Measurements from ENCODE around the gene SPTBN4. TPM values are rescaled to one million over a fixed set of nuclear protein-coding genes. Genes with fewer than 3 reads are reported as not detected.
"Not testable (repeated sequence)": the region's sequence is repeated elsewhere in the genome, so short reads cannot be mapped to it uniquely, and the experiment has no call there.

SPTBN4 gene
- polyA plus RNA-seq (2014; cell fraction: cytosol; rRNA removed): 10.5 and 15.3 TPM in 2 replicates
- 13.2 and 13.6 TPM in 2 replicates for polyA plus RNA-seq (2014; cell fraction: nucleus; rRNA removed)

- no peak for DNase-seq (ENCODE audit: low spot score)
These were observed at the start of gene SPTBN4 for GRCh38 chr19:40466985-40467734. Gene SPTBN4, plus strand, starts transcription at chr19:40467001. Its CDS starts 5,621 bp downstream, at chr19:40472622.

GRCh38 chr19:40417643-40417981 is 49.2 kb upstream of the SPTBN4 start:
- no peak for DNase-seq (ENCODE audit: low spot score)

GRCh38 chr19:40418040-40418439 is 48.8 kb upstream of the SPTBN4 start:
- no peak for DNase-seq (ENCODE audit: low spot score)

GRCh38 chr19:40419066-40419612 is 47.7 kb upstream of the SPTBN4 start:
- no peak for DNase-seq (ENCODE audit: low spot score)

- DNase-seq (ENCODE audit: low spot score): no peak
These were observed 47.0 kb upstream of the SPTBN4 start for GRCh38 chr19:40419780-40420179.

- no peak for DNase-seq (ENCODE audit: low spot score)
These were observed 46.4 kb upstream of the SPTBN4 start for GRCh38 chr19:40420451-40420765.

GRCh38 chr19:40420766-40421765 is 45.7 kb upstream of the SPTBN4 start:
- peak; percentile 87 for DNase-seq (ENCODE audit: low spot score)

GRCh38 chr19:40421993-40422747 is 44.6 kb upstream of the SPTBN4 start:
- DNase-seq (ENCODE audit: low spot score): peak; percentile 72

- DNase-seq (ENCODE audit: low spot score): no peak
These were observed 43.8 kb upstream of the SPTBN4 start for GRCh38 chr19:40422748-40423566.

GRCh38 chr19:40423938-40424337 is 42.9 kb upstream of the SPTBN4 start:
- DNase-seq (ENCODE audit: low spot score): no peak

- no peak for DNase-seq (ENCODE audit: low spot score)
These were observed 42.0 kb upstream of the SPTBN4 start for GRCh38 chr19:40424637-40425449.

- DNase-seq (ENCODE audit: low spot score): peak; percentile 99
These were observed 41.1 kb upstream of the SPTBN4 start, which contains the start of gene SERTAD1 for GRCh38 chr19:40425450-40426287. Gene SERTAD1, minus strand, starts transcription at chr19:40425992. Its CDS starts 2,446 bp downstream, at chr19:40423546.

GRCh38 chr19:40428197-40428596 is 38.6 kb upstream of the SPTBN4 start:
- not testable (repeated sequence) for DNase-seq (ENCODE audit: low spot score)

- not testable (repeated sequence) for DNase-seq (ENCODE audit: low spot score)
These were observed 36.6 kb upstream of the SPTBN4 start for GRCh38 chr19:40430242-40430641.

- DNase-seq (ENCODE audit: low spot score): no peak
These were observed 35.1 kb upstream of the SPTBN4 start for GRCh38 chr19:40431698-40432097.

- not testable (repeated sequence) for DNase-seq (ENCODE audit: low spot score)
These were observed 34.0 kb upstream of the SPTBN4 start for GRCh38 chr19:40432760-40433159.

GRCh38 chr19:40433391-40434216 is 33.2 kb upstream of the SPTBN4 start:
- peak; percentile 81 for DNase-seq (ENCODE audit: low spot score)

- DNase-seq (ENCODE audit: low spot score): no peak
These were observed 28.5 kb upstream of the SPTBN4 start for GRCh38 chr19:40438284-40438683.

Data from SK-N-DZ (cell line).